ENCODE results near the gene YLPM1.

Gene YLPM1

DNA sequence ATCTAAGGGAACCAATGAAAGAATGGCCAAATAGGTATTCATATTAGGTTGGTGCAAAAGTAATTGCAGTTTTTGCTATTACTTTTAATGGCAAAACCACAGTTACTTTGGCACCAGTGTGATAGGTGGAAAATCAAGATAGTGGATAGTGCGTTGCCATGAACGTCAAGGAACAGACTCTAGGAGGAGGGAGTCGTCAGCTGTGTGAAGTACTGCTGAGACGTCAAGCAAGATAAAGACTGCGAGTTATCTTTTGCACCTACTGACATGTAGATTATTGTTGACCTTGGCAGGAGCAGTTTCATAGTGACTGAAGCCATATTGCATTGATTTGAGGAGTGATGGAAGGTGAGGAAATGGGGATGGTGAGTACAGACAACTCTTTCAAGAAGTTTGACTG lies 8.3 kb downstream of the YLPM1 start:
- Histone ChIP-seq H3K9me3 (ENCODE audit: severe bottlenecking) (no peaks in the 10 kb centered on the region), H3K36me3 (peaks cover 43% of the 10 kb centered on the region), H3K4me3 (ENCODE audit: low read depth, low read length) (no peak overlapping the region), H3K27ac (no peak overlapping the region), H3K27me3 (ENCODE audit: insufficient read depth, low read depth, severe bottlenecking) (no peaks in the 10 kb centered on the region)
- no peak for DNase-seq
- no peak for TF ChIP-seq CTCF (IDR thresholded peaks at IDR 0.05; ENCODE audit: low read depth, low read length)

DNA sequence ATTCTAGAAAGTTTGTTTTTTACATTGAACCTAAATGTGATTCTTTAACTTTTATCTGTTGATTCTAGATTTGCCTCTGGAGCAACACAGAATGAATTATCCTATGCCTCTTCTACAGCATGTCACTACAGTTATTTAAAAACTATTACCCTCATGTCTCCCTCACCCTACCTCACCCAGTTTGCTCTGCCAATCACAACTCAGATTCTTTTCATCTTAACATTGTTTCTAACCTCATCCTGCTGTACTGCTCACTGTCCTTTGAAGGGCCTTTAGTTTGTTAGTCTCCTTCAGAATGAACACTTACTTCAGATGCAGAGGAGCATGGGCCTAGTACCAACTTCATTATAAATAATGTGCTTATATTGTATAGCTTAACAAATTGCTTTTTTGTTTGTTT lies 21.5 kb downstream of the YLPM1 start:
- Histone ChIP-seq H3K9me3 (ENCODE audit: severe bottlenecking) (no peaks in the 10 kb centered on the region), H3K27ac (no peak overlapping the region), H3K4me3 (ENCODE audit: low read depth, low read length) (no peak overlapping the region), H3K36me3 (peaks cover 79% of the 10 kb centered on the region), H3K27me3 (ENCODE audit: insufficient read depth, low read depth, severe bottlenecking) (no peaks in the 10 kb centered on the region)
- DNase-seq: no peak
- TF ChIP-seq CTCF (IDR thresholded peaks at IDR 0.05; ENCODE audit: low read depth, low read length): no peak

- H3K27me3 ChIP-seq (ENCODE audit: insufficient read depth, low read depth, severe bottlenecking): no peaks in the 10 kb centered on the region
- no peak overlapping the region for H3K4me3 ChIP-seq (ENCODE audit: low read depth, low read length)
- H3K36me3 ChIP-seq: peaks cover 74% of the 10 kb centered on the region
- DNase-seq: no peak
- no peak overlapping the region for H3K27ac ChIP-seq
- H3K9me3 ChIP-seq (ENCODE audit: severe bottlenecking): no peaks in the 10 kb centered on the region
- no peak for TF ChIP-seq CTCF (IDR thresholded peaks at IDR 0.05; ENCODE audit: low read depth, low read length)
These were observed 22.0 kb downstream of the YLPM1 start for GRCh38 chr14:74785056-74785613.

DNA sequence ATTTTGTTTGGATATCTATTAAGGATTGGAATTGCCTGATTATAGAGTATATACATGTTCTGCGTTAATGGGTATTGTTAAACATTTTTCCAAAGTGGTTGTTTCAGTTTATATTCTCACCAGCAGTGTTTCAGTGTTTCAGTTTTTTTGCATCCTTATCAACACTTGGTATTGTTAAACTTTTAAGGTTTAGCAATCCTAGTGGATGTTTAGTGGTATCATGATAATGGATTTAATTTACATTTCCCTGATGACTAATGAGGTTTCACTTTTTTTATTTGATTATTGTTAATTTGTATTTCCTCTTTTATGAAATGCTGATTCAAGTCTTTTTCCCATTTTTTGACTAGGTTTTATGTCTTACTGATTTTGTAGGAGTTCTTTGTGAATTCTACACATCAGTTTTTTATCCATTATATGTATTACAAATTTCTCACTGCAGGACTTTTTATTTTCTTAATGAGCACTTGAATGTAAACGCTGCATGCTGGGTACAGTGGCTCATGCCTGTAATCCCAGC lies 23.7 kb downstream of the YLPM1 start:
- Histone ChIP-seq H3K4me3 (ENCODE audit: low read depth, low read length) (no peak overlapping the region), H3K9me3 (ENCODE audit: severe bottlenecking) (no peaks in the 10 kb centered on the region), H3K36me3 (peaks cover 64% of the 10 kb centered on the region), H3K27me3 (ENCODE audit: insufficient read depth, low read depth, severe bottlenecking) (no peaks in the 10 kb centered on the region), H3K27ac (no peak overlapping the region)
- TF ChIP-seq CTCF (IDR thresholded peaks at IDR 0.05; ENCODE audit: low read depth, low read length): no peak
- DNase-seq: no peak

DNA sequence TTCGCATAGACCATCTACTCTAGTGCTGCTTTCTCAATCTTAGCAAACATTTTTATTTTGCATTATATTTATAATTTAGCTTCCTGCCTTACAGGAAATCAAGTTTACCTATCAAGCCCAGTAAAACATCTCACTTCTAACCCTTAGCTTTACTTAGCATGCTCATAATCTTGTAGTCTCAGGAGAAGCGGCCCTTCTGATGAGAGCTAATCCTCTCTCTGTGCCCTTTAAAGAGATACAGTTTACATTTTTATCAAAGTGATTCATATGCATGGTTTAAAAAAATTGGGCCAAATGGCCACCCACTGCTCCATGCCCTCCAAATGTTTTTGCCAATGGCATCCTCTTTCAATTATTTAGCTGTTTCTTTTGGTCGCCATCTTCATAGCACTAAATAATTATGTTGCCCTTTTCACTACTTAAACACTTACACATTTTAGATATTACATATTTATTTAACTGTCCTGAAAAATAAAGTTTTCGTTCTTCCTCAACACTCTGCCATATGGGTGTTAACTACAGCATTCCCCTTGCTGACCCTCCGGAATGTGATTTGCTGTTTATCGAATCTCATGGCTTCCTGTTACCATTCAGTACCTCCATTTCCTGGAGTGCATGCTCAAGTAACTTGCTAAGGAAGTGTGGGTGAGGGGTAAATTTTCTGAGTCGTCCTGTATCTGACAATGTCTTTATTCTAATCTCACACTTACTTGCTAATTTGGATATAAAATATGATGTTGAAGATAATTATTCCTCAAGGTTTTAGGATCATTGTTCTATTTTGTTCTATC lies 29.3 kb downstream of the YLPM1 start:
- Histone ChIP-seq H3K4me3 (ENCODE audit: low read depth, low read length) (no peak overlapping the region), H3K36me3 (peaks cover 36% of the 10 kb centered on the region), H3K27me3 (ENCODE audit: insufficient read depth, low read depth, severe bottlenecking) (no peaks in the 10 kb centered on the region), H3K27ac (no peak overlapping the region), H3K9me3 (ENCODE audit: severe bottlenecking) (no peaks in the 10 kb centered on the region)
- no peak for TF ChIP-seq CTCF (IDR thresholded peaks at IDR 0.05; ENCODE audit: low read depth, low read length)
- DNase-seq: no peak
